MCF 10A (cell line): ENCODE data around the gene KBTBD2. TPM values are rescaled to one million over a fixed set of nuclear protein-coding genes. Genes with fewer than 3 reads are reported as not detected.
"Not testable (repeated sequence)": the region's sequence is repeated elsewhere in the genome, so short reads cannot be mapped to it uniquely, and the experiment has no call there.

Source experiments
- BruUV-seq: library from RNA; stranded (reverse); fragments of 400-500 nt; replicated peaks from 2 replicates; lab custom pipeline; 2021; lab: Mats Ljungman, UMichigan
- CTCF ChIA-PET: fragments of 300-600 bp; sonication (Branson Sonifier 250); formaldehyde crosslinking; extraction: SDS; loops from one replicate; lab custom pipeline; 2021; ENCODE audit warnings: antibody characterized with exemption, inconsistent platforms; lab: Yijun Ruan, JAX
- POLR2A ChIA-PET: fragments of 300-600, 350-650 bp; sonication (Branson Sonifier 250); formaldehyde crosslinking; extraction: SDS; loops from one replicate; lab custom pipeline; 2020; ENCODE audit warnings: antibody characterized with exemption, inconsistent platforms; lab: Yijun Ruan, JAX
- DNase-seq: peaks from one replicate; pipeline ENCODE4 v3.0.0-alpha.2; 2018; ENCODE audit not compliant: unreplicated experiment
- H3K27ac Mint-ChIP-seq: one replicate; pipeline ENCODE4 v1.8.0; 2022; ENCODE audit warnings: mild to moderate bottlenecking, low read depth, mixed read lengths; ENCODE audit not compliant: unreplicated experiment
- H3K27me3 Mint-ChIP-seq: one replicate; pipeline ENCODE4 v1.8.0; 2022; ENCODE audit warnings: mixed read lengths; ENCODE audit not compliant: insufficient read depth, unreplicated experiment
- H3K36me3 Mint-ChIP-seq: one replicate; pipeline ENCODE4 v1.8.0; 2022; ENCODE audit warnings: mild to moderate bottlenecking, moderate library complexity, mixed read lengths; ENCODE audit not compliant: insufficient read depth, unreplicated experiment
- H3K4me1 Mint-ChIP-seq: one replicate; pipeline ENCODE4 v1.8.0; 2022; ENCODE audit warnings: mixed read lengths; ENCODE audit not compliant: insufficient read depth, unreplicated experiment
- H3K4me3 Mint-ChIP-seq: one replicate; pipeline ENCODE4 v1.8.0; 2022; ENCODE audit warnings: mild to moderate bottlenecking, moderate library complexity, mixed read lengths; ENCODE audit not compliant: unreplicated experiment
- H3K9me3 Mint-ChIP-seq: one replicate; pipeline ENCODE4 v1.8.0; 2022; ENCODE audit warnings: mixed read lengths; ENCODE audit not compliant: unreplicated experiment
- CTCF ChIP-seq: fragments of 200-600 bp; IDR thresholded peaks from one replicate; pipeline ENCODE4 v1.8.0; 2022; ENCODE audit warnings: antibody characterized with exemption, mild to moderate bottlenecking; ENCODE audit not compliant: unreplicated experiment
- intact Hi-C: fragments of 100-400 bp; cut with micrococcal nuclease; formaldehyde crosslinking; loops from 2 replicates; pipeline ENCODE4 v1.14.1; 2022
- total RNA-seq: library from RNA; stranded (reverse); gene quantifications from 2 replicates; pipeline ENCODE4 v1.2.3, GENCODE V29; 2022

The KBTBD2 gene
- total RNA-seq, 1 experiment from 2014 or later = 27.2 TPM

GRCh38 chr7:32928785-32929298, 37.3 kb upstream of the KBTBD2 start:
- no TSS peak for BruUV-seq
- ChIA-PET CTCF (interaction anchor here (0.6 to 1.1 kb wide), 4 partner anchors 15 to 1167 kb away, joined by 3 to 7 read pairs (median 4); no protein-coding TSS in a partner anchor), POLR2A (interaction anchor here (0.6 kb wide), 1 partner anchor 1400 kb away, joined by 3 read pairs; no protein-coding TSS in a partner anchor)
- no peaks in the 10 kb centered on the region for H3K27me3 Mint-ChIP-seq
- H3K9me3 Mint-ChIP-seq = no peaks in the 10 kb centered on the region
- TF ChIP-seq CTCF = no peak
- intact Hi-C loops = no loop called here
- H3K27ac Mint-ChIP-seq = no peak overlapping the region
- peaks cover 58% of the 10 kb centered on the region for H3K36me3 Mint-ChIP-seq
- H3K4me3 Mint-ChIP-seq = no peak overlapping the region
- H3K4me1 Mint-ChIP-seq = no peaks in the 10 kb centered on the region
- no peak for DNase-seq

GRCh38 chr7:32921896-32922295, 30.3 kb upstream of the KBTBD2 start:
- ChIA-PET POLR2A (interaction anchor here (1.0 kb wide), 1 partner anchor 14 kb away, joined by 5 read pairs; no protein-coding TSS in a partner anchor), CTCF (no interaction called here)
- Mint-ChIP-seq H3K27me3 (no peaks in the 10 kb centered on the region), H3K4me3 (no peak overlapping the region), H3K4me1 (no peaks in the 10 kb centered on the region), H3K36me3 (peaks cover 51% of the 10 kb centered on the region), H3K27ac (no peak overlapping the region), H3K9me3 (no peaks in the 10 kb centered on the region)
- intact Hi-C loops = no loop called here
- DNase-seq = no peak
- no peak for TF ChIP-seq CTCF
- BruUV-seq = no TSS peak

- intact Hi-C loops, DNase-seq, POLR2A ChIA-PET, H3K27me3 Mint-ChIP-seq, H3K4me1 Mint-ChIP-seq, H3K27ac Mint-ChIP-seq, CTCF ChIA-PET, H3K9me3 Mint-ChIP-seq, H3K4me3 Mint-ChIP-seq: not testable (repeated sequence)
- H3K36me3 Mint-ChIP-seq = peaks cover 63% of the 10 kb centered on the region
- TSS peak; percentile 62 for BruUV-seq
Measured at GRCh38 chr7:32916994-32917393, 25.4 kb upstream of the KBTBD2 start.

GRCh38 chr7:32916006-32916405, 24.4 kb upstream of the KBTBD2 start:
- CTCF ChIA-PET = no interaction called here
- Mint-ChIP-seq H3K4me3 (no peak overlapping the region), H3K27me3 (no peaks in the 10 kb centered on the region), H3K27ac (no peak overlapping the region), H3K9me3 (no peaks in the 10 kb centered on the region), H3K36me3 (peaks cover 58% of the 10 kb centered on the region), H3K4me1 (no peaks in the 10 kb centered on the region)
- DNase-seq = no peak
- BruUV-seq = no TSS peak
- TF ChIP-seq CTCF = no peak
- POLR2A ChIA-PET = no interaction called here
- intact Hi-C loops = no loop called here
